ENCODE measurements around the gene KIT. TPM values are rescaled to one million over a fixed set of nuclear protein-coding genes. Genes with fewer than 3 reads are reported as not detected.

KIT gene
- total RNA-seq, 4 donors from 2014 or later = 3.1 to 11.7 (median 7.9) TPM

DNA sequence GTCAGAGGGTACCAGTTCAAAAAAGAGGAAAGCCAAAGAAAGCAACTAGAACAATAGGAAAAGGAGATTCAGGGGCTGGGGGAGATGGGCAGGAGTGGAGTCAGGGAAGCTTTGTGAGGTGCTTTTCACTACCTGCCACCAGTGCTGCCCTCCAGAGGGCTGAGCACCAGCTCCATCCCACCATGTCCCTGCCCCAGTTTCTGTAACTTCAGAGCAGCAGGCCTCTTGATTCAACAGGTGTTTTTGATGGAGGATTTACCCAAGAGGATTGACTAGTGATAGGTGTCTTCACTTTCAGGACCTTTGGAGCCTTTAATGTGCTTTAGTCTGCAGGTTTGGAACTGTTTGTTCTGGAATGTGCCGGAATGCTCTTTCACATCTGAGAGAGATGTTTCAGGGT, 12.1 kb downstream of the KIT start:
- TF ChIP-seq, protein P1, sequence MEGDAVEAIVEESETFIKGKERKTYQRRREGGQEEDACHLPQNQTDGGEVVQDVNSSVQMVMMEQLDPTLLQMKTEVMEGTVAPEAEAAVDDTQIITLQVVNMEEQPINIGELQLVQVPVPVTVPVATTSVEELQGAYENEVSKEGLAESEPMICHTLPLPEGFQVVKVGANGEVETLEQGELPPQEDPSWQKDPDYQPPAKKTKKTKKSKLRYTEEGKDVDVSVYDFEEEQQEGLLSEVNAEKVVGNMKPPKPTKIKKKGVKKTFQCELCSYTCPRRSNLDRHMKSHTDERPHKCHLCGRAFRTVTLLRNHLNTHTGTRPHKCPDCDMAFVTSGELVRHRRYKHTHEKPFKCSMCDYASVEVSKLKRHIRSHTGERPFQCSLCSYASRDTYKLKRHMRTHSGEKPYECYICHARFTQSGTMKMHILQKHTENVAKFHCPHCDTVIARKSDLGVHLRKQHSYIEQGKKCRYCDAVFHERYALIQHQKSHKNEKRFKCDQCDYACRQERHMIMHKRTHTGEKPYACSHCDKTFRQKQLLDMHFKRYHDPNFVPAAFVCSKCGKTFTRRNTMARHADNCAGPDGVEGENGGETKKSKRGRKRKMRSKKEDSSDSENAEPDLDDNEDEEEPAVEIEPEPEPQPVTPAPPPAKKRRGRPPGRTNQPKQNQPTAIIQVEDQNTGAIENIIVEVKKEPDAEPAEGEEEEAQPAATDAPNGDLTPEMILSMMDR (IDR thresholded peaks at IDR 0.05) = no peak
- ATAC-seq (ENCODE audit: low FRiP score) (no peak), DNase-seq (ENCODE audit: low spot score) (no peak)

DNA sequence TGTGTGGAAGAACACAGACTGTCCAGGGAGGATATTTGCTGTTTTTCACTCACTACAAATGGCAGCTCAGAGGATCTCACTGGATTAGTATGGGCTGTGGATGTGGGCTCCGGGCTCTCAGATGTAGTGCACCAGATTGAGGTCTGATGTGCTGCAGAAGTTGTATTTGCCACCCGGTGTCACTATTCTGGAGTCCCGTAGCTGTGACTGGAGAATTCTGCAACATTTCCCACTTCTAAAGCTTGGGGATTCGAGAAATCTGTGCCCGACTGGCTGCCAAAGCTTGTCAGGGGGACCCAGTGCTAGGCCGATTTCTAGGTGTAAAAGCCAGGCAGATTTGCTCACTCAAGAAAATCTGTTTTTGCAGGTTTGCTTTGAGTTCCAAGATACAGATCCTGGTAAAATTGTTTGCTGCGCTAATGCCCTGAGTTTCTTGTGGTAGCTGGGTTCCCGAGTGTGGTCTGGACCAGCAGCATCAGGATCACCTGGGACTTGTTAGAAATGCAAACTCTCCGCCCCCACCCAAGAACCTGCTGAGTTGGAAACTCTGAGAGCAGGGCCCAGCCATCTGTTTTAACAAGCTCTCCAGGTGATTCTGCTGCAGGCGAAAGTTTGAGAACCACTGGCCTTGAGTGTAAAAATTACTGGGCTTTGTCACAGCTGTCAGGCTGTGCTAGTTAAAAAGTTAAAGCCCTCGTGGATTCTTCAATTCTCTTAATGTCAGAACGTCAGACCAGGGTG, 18.1 kb downstream of the KIT start:
- ATAC-seq (ENCODE audit: low FRiP score) (no peak), DNase-seq (ENCODE audit: low spot score) (no peak)
- TF ChIP-seq, protein P1 (IDR thresholded peaks at IDR 0.05) = no peak

DNA sequence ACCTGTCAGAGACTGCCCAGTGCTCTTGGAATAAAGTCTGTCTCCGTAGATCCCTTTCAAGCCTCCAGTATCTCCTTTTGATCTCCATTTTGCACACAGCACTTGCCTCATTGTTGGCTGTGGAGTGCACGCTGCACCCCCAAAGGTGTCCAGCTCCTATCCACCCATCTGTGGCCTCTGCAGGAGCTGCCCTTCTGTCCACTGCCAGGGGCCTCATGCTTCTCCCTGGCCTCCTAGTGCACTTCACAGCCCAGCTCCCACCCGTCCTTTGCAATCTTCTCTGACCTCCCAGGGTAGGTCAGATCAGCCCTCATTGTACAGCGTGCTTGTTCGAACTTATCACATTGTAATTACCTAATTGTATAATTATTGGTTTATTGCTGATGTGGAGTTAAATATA, 18.9 kb downstream of the KIT start:
- ATAC-seq (ENCODE audit: low FRiP score) = no peak
- TF ChIP-seq, protein P1 (IDR thresholded peaks at IDR 0.05) = no peak
- DNase-seq (ENCODE audit: low spot score) = no peak

DNA sequence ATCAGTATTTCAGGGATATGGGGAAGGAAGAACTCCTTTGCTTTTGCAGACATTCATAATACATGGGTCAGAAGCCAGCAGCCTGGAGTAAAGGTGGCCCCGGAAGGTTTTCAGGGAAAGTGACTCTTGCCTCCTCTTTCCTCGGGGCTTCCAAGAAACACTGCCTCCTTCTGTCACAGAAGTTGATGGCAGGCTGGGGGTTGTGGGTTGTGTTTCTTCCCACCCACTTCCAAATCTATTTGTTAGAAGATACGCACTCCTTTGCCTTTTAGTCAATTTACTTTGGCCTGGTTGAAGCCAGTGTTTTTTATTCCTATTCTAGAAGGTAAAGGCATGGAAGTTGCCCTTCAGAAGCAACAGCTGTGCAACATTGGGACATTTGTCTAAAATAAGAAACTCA, 19.7 kb downstream of the KIT start:
- no peak for DNase-seq (ENCODE audit: low spot score)
- no peak for ATAC-seq (ENCODE audit: low FRiP score)
- TF ChIP-seq, protein P1 (IDR thresholded peaks at IDR 0.05) = no peak

GRCh38 chr4:54677853-54678650, 20.3 kb downstream of the KIT start:
- TF ChIP-seq, protein P1 (IDR thresholded peaks at IDR 0.05) = no peak
- ATAC-seq (ENCODE audit: low FRiP score) (no peak), DNase-seq (ENCODE audit: low spot score) (no peak)

GRCh38 chr4:54678826-54679225, 21.1 kb downstream of the KIT start:
- ATAC-seq (ENCODE audit: low FRiP score) (no peak), DNase-seq (ENCODE audit: low spot score) (no peak)
- TF ChIP-seq, protein P1 (IDR thresholded peaks at IDR 0.05) = no peak

Measured in omental fat pad (tissue), 4 donors.